Stimulated activated CD8-positive, alpha-beta memory T cell treated with anti-CD3 and anti-CD28 coated beads, Interleukin-12 subunit alpha, Interleukin-12 subunit beta, amount 100 ng/mL, for 24 hours (primary cell): ENCODE measurements around the gene FAM32A.

Source experiments
- DNase-seq: peaks from one replicate; pipeline ENCODE4 v3.0.0-alpha.2; 2020; ENCODE audit errors: extremely low read depth

Gene FAM32A

GRCh38 chr19:16202320-16203255 lies 17.4 kb downstream of the FAM32A start:
- DNase-seq = no peak

- no peak for DNase-seq
These were observed 18.2 kb downstream of the FAM32A start for GRCh38 chr19:16203256-16204004.

DNA sequence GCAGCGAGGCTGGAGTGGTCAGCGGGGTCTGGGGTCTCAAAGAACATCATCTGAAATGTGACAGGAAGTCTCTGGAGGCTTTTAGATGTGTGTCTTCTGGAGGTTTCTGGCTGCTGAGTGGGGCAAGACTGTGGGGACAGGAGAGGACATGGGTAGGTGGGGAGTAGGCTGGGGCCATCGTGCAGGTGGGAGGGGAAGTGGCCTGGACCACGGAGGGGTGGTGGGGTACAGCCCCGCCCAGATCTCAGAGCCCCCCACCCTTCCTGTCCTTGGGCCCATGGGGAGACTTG lies 18.7 kb downstream of the FAM32A start:
- DNase-seq = no peak

- DNase-seq = no peak
These were observed 20.2 kb downstream of the FAM32A start for GRCh38 chr19:16205205-16206045.

GRCh38 chr19:16206046-16206605 lies 20.9 kb downstream of the FAM32A start:
- no peak for DNase-seq

GRCh38 chr19:16206637-16207036 lies 21.4 kb downstream of the FAM32A start:
- no peak for DNase-seq

DNA sequence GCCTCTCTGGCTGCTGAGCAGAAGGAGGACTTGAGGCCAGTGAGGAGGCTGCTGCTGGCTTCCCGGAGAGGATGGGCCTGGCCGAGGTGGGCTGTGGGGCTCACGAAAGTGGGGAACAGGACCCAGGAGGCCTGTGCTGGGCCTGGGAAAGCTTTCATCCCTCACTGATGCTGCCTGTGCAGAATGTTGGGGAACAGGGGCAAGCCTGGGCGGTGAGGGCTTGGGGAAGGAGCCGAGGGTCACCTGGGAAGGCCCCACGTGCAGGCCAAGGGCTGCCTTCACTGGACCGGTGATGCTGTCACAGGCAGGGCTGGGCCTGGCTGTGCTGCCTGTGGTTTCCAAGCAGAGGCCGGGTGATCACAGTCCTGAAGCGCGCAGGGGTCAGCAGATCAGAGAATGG lies 21.9 kb downstream of the FAM32A start:
- DNase-seq = no peak

DNA sequence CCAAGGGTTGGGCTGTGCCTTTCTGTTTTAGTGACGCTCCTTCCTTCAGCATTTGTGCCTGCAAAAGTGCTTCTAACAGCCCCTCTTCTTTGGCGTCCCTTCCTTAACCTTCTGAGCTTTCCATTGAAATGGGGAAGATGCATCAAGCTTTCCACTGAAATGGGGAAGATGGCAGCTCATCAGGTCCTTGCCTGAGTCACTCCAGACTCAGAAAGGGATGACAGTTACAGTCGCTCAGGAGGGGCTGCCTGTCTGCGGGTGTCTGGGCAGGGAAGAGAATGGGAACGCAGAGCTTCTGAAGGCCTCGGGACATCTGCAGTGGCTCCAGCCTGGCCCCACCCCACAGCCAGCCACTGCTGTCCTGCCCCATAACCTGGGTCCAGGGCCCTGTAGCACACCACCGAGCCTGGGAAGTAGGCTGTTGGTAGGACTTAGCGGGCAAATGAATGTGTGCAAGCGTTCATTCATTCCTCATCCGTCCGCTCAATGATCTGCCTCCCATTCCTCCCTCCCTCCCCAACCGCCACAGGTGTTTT lies 22.3 kb downstream of the FAM32A start:
- no peak for DNase-seq

GRCh38 chr19:16208064-16208759 lies 23.0 kb downstream of the FAM32A start:
- no peak for DNase-seq

- no peak for DNase-seq
These were observed 23.8 kb downstream of the FAM32A start for GRCh38 chr19:16208847-16209665.

- no peak for DNase-seq
These were observed 25.0 kb downstream of the FAM32A start for GRCh38 chr19:16210168-16210567.

DNA sequence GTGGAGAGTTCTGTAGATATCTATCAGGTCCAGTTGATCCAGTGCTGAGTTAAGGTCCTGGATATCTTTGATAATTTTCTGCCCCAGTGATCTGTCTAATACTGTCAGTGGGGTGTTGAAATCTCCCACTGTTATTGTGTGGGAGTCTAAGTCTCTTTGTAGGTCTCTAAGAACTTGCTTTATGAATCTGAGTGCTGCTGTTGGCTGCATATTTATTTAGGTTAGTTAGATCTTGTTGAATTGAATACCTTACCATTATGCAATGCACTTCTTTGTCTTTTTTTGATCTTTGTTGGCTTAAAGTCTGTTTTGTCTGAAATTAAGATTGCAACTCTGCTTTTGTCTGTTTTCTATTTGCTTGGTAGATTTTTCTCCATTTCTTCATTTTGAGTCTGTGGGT lies 27.9 kb downstream of the FAM32A start:
- DNase-seq = no peak

GRCh38 chr19:16216744-16217670 lies 31.8 kb downstream of the FAM32A start:
- DNase-seq = no peak

DNA sequence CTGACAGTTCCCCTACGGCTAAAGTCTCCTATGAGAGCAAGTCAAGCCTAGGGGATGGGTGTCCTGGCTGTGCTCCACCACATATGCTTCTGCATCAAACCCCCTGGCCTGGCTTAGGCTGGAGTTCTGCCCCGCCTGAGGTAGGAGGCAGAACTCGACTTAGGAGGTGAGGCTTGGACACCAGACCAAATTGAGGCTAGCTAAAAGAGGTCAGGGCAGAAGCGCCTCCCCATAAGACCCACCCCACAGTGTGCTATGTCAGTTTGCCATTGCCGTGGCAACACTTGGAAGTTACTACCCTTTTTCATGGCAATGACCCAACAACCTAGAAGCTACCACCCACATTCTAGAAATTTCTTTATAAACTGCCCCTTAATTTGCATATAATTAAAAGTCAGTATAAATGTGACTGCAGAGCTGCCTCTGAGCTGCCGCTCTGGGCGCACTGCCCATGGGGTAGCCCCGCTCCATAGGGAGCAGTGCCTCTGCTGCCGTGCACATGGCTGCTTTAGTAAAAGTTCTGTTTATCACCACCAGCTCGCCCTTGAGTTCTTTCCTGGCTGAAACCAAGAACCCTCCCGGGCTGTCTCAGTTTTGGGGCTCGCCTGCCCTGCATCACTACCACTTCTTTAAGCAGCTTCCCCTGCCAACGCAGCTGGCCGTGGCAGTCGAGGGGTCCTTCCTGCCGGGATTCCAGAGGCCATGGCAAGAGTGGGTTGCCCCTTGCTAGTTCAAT lies 32.7 kb downstream of the FAM32A start:
- DNase-seq = no peak

GRCh38 chr19:16218851-16219250 lies 33.6 kb downstream of the FAM32A start:
- DNase-seq = no peak

GRCh38 chr19:16222806-16223205 lies 37.6 kb downstream of the FAM32A start:
- no peak for DNase-seq

- no peak for DNase-seq
These were observed 38.5 kb downstream of the FAM32A start for GRCh38 chr19:16223746-16224145.

DNA sequence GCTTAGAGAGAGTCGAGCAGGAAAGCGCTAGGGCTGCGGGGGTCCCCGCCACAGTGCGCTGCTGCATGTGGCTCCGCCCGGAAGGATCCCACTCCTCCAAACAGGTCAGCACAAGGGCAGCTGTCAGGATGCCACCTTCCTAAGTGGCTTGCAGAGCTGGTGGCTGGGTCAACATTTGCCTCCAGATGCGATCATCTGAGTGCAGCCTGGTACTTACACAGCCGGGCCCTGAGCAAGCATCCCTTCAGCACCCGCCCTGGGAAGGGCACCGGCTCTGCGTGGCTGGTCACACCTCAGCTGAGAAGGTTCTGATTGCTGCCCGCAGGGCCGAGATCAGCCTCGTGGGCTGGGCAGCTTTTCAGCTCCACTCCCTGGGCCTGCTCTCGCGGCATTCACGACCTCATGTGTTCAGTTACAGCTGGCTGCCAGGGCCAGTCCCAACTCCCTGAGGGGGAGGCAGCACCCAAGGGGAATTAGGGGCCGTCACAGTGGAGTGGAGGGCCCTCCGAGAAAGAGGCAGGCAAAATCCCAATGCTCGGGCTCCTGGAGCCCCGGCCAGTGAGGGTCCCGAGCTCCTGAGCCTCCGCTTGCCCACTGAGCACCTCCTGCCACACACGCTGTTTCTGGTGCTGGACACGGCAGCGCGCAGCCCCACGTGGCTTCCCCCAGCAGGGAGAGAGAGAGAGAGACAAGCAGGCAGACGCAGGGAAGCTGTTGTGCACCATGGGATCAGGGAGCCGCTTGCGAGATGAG lies 39.3 kb downstream of the FAM32A start:
- DNase-seq = no peak
